Fibroblast of skin of abdomen (primary cell): ENCODE results near the gene FANCB.
A peak's percentile ranks its signal among the peaks of the same experiment; 100 is the strongest.

Experiments used
- DNase-seq: peaks from one replicate; pipeline ENCODE4 v3.0.0-alpha.2; 2013

Gene FANCB

DNA sequence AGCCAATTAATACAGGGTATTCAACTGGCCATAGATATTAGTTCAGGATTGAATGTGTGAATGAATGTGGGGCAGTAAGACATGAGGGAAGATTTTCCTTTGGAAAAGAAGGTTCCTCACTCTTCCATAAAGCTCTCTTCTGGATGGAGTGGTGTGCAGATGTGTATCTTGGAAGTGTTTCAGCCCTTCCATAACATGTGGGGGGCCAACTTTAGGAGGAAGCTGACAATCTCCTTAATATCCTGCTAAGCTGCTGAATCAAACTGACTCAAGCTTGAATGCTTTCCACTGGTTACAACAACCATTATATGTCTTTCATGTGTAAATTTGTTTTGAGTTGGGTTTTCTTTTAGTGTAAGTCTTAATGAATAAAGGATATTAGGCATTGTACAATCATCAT lies 40.3 kb downstream of the FANCB start:
- peak; percentile 44 for DNase-seq

DNA sequence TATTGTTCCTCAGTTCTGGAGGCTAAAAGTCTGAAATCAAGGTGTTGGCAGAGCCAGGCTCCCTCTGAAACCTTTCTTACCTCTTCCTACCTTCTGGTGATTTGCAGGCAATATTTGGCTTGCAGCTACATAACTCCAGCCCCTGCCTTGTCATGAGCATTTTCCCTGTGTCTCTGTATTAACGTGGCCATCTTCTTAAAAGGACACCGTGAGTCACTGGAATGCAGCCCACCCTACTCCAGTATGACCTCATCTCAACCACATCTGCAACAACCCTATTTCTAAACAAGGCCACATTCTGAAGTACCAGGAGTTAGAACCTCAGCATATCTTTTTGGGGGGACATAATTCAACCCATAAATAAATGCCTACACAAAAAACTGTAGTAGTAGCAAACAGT lies 40.7 kb downstream of the FANCB start:
- peak; percentile 71 for DNase-seq

DNA sequence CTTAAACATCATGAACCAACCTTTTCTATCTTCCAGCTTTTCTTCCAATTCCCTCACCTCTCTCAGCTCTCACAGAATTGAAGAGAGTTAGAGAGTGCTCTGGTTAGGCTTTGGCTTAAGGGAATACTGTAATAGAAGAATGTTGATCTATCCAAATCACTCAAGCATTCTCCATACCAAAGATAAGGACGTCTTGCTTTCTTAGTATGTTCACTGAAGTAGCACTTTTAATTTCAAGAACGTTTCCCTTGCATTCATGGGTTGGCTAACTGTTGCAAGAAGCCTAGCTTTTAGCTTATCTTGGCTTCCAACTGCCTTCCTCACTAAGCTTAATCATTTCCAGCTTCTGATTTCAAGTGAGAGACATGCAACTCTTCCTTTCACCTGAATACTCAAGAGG lies 43.2 kb downstream of the FANCB start:
- no peak for DNase-seq

DNA sequence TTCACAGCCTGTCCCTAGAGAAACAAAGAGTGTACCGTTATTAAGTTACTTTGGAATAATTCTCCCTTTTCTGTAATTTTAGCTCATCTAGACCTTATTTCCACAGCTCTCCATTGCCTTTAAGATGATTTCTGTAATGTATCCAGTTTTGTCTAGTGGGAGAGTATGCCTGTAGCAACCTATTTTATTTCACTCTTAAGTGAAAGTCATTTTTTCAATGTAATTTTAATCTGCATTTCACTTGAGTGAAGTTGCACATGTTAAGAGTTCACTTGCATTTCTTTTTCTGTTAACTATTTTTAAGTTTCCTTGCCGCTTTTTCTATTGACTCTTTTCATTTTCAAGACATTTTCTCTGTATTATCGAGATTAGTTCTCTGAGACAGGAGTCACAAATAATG lies 46.5 kb downstream of the FANCB start:
- no peak for DNase-seq

DNA sequence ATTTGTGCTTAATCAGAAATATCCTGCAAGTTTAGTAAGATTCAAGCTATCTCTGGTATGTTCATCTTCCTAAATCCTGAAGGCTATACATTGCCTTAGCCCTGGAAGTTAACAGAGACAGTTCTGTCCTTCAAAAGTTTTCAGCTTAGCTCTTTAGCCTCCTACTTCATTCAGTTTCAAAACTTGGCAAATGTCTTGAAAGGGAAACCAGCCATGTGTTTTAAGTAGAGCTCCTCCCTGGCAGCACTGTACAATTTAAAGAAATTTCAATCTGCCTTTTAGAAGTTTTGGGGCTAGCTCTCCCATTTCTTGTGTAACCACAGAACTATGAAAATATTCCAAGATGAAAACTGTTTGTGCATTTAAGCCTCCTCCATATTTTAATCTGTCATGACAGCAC lies 47.0 kb downstream of the FANCB start:
- DNase-seq = peak; percentile 1

DNA sequence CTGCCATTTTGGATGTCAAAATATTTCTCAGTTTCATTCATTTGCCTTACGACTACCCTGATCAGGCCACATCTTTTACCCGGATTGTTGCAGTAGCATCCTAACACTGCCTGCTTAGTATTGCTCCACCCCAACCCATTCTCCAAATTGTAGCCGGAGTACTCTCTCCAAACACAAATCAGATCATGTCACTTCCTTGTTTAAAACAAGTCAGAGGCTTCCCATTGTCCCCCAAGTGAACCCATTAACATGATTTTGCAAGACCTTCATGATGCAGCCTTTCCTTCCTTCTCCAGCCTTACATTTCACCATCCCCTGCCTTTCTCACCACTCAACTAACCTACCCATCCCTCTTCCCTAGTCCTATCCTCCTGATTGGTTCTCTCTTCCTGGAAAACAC lies 53.1 kb downstream of the FANCB start:
- no peak for DNase-seq

DNA sequence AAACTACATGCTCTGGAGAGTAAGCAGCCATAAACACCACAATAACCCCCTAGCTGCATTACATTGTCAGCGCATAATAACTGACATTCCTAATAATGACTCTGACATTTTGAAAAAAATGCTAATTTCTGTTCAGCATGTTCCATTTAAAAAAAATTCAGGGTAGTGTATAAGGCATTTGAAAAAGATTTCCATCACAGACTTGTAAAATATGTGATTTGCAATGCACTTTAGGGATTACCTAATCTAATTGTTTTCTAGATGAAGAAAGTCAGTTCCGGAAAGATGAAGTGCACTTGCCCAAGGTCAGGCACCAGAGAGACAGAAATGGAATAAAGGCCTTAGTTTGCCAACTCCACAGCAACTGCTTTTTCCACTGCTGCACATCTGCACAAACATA lies 55.3 kb downstream of the FANCB start:
- no peak for DNase-seq

DNA sequence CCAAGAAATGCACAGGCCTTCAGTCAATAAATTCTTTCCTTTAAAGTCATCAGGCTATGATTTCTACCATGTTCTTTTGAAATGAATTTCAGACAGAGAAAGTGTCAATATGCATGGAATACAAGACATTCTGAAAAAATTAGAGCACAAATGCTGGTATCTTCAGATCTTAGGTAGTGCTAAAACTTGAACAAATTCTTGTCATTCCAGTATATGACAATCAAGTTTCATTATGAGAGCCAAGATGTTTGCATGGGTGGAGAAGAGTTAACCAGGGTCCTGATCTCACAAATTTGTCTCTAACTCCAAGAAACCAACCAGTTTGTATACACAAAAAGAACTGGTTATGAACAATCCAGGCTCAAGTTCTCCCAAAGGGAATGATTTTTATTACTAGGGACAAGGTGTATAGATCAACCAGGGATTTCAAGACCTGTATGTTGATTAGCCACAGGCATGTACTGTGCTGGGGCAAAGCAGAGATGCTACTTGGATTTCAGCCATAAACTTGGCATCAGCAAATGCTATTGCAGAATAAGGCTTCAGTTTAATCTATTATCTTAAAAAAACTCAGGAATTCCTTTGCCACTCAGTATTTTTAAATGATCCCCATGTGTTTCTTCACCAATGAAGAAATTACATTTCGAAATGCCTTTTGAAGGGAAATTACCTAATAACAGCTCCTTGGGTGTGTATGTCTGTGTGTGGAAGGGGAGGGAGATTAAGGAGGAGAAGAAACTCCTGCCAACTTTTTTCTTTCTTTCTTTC lies 69.7 kb downstream of the FANCB start:
- peak; percentile 30 for DNase-seq

DNA sequence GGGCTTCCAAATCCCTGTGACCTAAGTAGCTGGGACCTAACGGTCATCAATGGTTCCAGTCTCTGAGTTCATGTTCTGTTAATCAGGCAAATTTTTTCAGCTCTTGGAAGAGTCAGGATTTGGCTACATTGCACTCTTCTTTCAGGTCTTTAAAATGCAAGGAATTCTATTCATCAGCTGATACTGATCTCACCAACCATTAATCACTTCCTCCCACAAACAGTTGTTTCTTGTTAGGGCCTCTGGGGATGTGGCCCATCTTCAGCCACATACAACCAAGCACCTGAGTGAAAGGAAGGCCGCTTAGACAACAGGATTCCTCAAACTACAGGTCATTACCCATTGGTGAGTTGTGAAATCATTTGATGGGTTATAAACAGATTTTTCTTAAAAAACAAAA lies 71.7 kb downstream of the FANCB start:
- peak; percentile 45 for DNase-seq

DNA sequence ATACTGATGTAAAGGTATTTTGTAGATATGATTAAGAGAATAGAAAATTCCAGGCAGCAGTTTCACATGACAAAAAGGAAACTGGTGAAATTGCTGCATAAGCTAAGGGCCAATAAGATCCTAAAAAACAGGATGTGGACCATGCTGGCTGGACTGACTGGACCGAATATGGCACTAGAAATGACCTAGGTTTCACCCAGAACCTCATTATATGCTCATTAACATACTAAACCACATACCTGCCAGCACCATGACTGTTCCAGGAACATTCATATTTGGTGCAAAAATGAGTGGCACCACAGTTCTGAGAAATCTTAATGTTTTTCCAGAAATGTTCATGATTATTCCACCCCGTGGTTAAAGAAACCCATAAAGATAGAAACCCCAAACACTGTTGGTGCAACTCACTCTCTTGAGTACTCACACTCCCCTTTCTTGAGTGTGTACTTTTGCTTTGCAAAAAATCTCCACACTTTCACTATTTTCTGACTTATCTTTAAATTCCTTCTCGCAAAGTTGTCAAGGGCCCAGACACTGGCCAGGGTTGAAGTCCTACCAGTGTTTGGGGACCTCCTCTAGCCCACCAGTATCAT lies 74.0 kb downstream of the FANCB start:
- no peak for DNase-seq
